BLaER1 treated with 17β-estradiol and CSF1 and Interleukin-3, amounts not matched to agents 10 nM and 100 nM (cell line): ENCODE measurements around the gene STARD9.
A peak's percentile ranks its signal among the peaks of the same experiment; 100 is the strongest.

Source experiments
- H3K27ac ChIP-seq, 11 experiments: shearing (Covaris generic); formaldehyde crosslinking; 2 replicates each; pipeline ENCODE4 v1.8.1; 2022
- H3K27me3 ChIP-seq, 11 experiments: shearing (Covaris generic); formaldehyde crosslinking; 2 replicates each; pipeline ENCODE4 v1.8.1; 2022
- H3K36me3 ChIP-seq, 11 experiments: shearing (Covaris generic); formaldehyde crosslinking; 2 replicates each; pipeline ENCODE4 v1.8.1; 2022
- H3K4me1 ChIP-seq, 10 experiments: shearing (Covaris generic); formaldehyde crosslinking; 2 replicates each; pipeline ENCODE4 v1.8.1; 2022
- H3K4me2 ChIP-seq, 11 experiments: shearing (Covaris generic); formaldehyde crosslinking; 2 replicates each; pipeline ENCODE4 v1.8.1; 2022
- H3K4me3 ChIP-seq, 10 experiments: shearing (Covaris generic); formaldehyde crosslinking; 2 replicates each; pipeline ENCODE4 v1.8.1; 2022
- H3K9ac ChIP-seq, 11 experiments: shearing (Covaris generic); formaldehyde crosslinking; 2 replicates each; pipeline ENCODE4 v1.8.1; 2022
- H3K9me3 ChIP-seq, 11 experiments: shearing (Covaris generic); formaldehyde crosslinking; replicated peaks in 1 of 11; 2 replicates each; pipeline ENCODE4 v1.8.1; 2022
- H4K20me1 ChIP-seq, 11 experiments: shearing (Covaris generic); formaldehyde crosslinking; 2 replicates each; pipeline ENCODE4 v1.8.1; 2022
- Cebpa-rat ChIP-seq, 11 experiments: shearing (Covaris generic); IDR thresholded peaks; 2 replicates each; pipeline ENCODE4 v1.8.1; 2022

STARD9 gene

GRCh38 chr15:42730135-42730534 is 154.7 kb downstream of the STARD9 start:
- Histone ChIP-seq H3K4me2 (0 out of 22 replicates have a peak overlapping the region, but pooled peaks of 1 of the 11 experiments have one; percentile 13), H4K20me1 (peaks cover 0 to 81% (median 16%) of the 10 kb centered on the region in 11 experiments; a peak in 13 of 22 replicates), H3K27me3 (no peaks in the 10 kb centered on the region), H3K9ac (no peak overlapping the region), H3K4me1 (peaks cover 5 to 13% (median 8%) of the 10 kb centered on the region in 10 experiments; a peak in 19 of 20 replicates), H3K36me3 (peaks cover 91 to 99% (median 97%) of the 10 kb centered on the region in 11 experiments), H3K27ac (no peak overlapping the region), H3K9me3 (no peaks in the 10 kb centered on the region), H3K4me3 (no peak overlapping the region)
- no peak for TF ChIP-seq Cebpa-rat (IDR thresholded peaks at IDR 0.05)

GRCh38 chr15:42730536-42730935 is 155.1 kb downstream of the STARD9 start:
- Histone ChIP-seq H3K27me3 (no peaks in the 10 kb centered on the region), H3K9ac (no peak overlapping the region), H3K36me3 (peaks cover 89 to 99% (median 96%) of the 10 kb centered on the region in 11 experiments), H3K4me1 (peaks cover 9 to 17% (median 12%) of the 10 kb centered on the region in 10 experiments), H3K9me3 (no peaks in the 10 kb centered on the region), H3K4me3 (no peak overlapping the region), H4K20me1 (peaks cover 0 to 81% (median 19%) of the 10 kb centered on the region in 11 experiments; a peak in 16 of 22 replicates), H3K4me2 (0 out of 22 replicates have a peak overlapping the region, but pooled peaks of 1 of the 11 experiments have one; percentile 13), H3K27ac (no peak overlapping the region)
- TF ChIP-seq Cebpa-rat (IDR thresholded peaks at IDR 0.05): no peak

DNA sequence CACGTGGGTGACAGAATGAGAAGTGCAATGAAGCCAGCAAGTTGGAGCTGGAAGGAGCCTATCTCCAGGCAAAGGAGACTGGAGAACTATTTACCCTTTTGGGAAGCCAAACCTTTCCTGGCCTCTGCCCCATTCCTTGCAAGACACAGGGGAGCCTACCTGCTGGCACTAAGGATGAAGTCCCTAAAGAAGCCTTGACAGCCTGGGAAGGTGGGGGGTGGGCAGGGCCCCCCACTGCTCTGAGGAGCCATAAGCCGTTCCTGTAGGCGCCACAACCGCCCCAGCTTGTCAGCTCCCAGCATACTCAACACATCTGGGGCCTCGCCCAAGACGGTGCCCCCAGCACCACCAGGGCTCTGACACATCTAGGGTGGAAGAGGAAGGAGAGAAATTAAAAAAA is 156.1 kb downstream of the STARD9 start:
- TF ChIP-seq Cebpa-rat (IDR thresholded peaks at IDR 0.05): no peak
- Histone ChIP-seq H3K9ac (no peak overlapping the region), H3K27ac (no peak overlapping the region), H3K4me3 (no peak overlapping the region), H3K4me2 (no peak overlapping the region), H3K9me3 (no peaks in the 10 kb centered on the region), H3K27me3 (no peaks in the 10 kb centered on the region), H3K4me1 (peaks cover 16 to 25% (median 19%) of the 10 kb centered on the region in 10 experiments), H3K36me3 (peaks cover 80 to 93% (median 89%) of the 10 kb centered on the region in 11 experiments), H4K20me1 (peaks cover 0 to 86% (median 26%) of the 10 kb centered on the region in 11 experiments; a peak in 16 of 22 replicates)

DNA sequence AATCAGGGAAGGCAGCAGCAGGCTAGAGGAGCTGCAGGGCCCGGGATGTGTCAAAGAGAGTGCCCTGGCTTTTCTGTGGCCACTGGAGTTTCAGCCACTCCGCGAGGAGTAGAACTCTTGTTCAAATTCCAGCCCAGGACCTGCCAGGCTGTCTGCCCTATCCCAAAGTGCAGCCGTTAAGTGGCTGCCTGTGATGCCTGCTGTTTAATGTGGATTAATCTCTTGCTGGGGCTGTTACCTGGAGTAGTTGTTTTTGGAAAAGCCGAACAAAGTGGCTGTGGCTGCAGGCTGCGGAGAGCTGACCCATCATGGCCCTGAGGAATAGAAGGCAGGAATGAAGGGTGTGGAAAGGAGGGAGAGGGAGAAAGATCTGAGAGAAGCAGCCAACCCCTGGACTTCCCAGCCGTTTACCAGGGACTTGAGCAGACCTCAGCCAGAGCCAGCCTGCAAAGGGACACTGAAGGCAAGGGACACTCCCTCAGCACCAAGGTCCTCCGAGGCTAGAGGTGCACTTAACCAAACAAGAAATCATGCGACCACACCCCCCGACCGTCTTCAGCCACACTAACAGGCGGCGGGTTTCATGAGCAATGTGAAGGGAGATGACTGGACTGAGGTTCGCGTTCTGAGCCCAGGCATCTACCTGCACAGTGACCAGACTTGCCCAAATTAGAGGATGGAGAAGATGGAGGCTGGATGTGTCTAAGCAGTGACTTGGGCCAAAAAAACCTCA is 156.9 kb downstream of the STARD9 start:
- H4K20me1 ChIP-seq: peaks cover 0 to 78% (median 24%) of the 10 kb centered on the region in 11 experiments; a peak in 16 of 22 replicates
- no peak overlapping the region for H3K27ac ChIP-seq
- H3K4me1 ChIP-seq: peaks cover 17 to 27% (median 20%) of the 10 kb centered on the region in 10 experiments
- TF ChIP-seq Cebpa-rat (IDR thresholded peaks at IDR 0.05): no peak
- peaks cover 72 to 85% (median 81%) of the 10 kb centered on the region in 11 experiments for H3K36me3 ChIP-seq
- no peaks in the 10 kb centered on the region for H3K9me3 ChIP-seq
- H3K27me3 ChIP-seq: no peaks in the 10 kb centered on the region
- no peak overlapping the region for H3K4me2 ChIP-seq
- H3K9ac ChIP-seq: peak overlapping the region in 1 of 11 experiments; percentile 14; a peak in 1 of 22 replicates
- no peak overlapping the region for H3K4me3 ChIP-seq

DNA sequence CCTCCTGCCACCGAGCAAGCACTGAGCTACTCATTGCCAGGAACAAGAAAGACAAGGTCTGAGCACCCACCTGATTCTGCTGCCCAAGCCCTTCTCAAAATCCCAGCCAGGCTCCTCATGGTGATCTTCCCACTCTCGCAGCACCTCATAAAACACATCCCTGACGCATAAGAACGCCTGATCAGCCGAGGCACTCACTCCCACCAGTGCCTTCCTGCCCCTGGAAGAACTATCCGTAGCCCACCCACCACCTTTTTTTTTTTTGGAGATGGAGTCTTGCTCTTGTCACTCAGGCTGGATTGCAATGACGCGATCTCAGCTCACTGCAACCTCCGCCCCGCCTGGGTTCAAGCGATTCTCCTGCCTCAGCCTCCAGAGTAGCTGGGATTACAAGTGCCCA is 157.6 kb downstream of the STARD9 start:
- Histone ChIP-seq H3K36me3 (peaks cover 64 to 77% (median 73%) of the 10 kb centered on the region in 11 experiments), H4K20me1 (peaks cover 0 to 70% (median 24%) of the 10 kb centered on the region in 11 experiments; a peak in 16 of 22 replicates), H3K27me3 (no peaks in the 10 kb centered on the region), H3K4me1 (peaks cover 25 to 35% (median 28%) of the 10 kb centered on the region in 10 experiments), H3K9me3 (no peaks in the 10 kb centered on the region), H3K4me2 (no peak overlapping the region), H3K4me3 (no peak overlapping the region), H3K9ac (no peak overlapping the region), H3K27ac (no peak overlapping the region)
- no peak for TF ChIP-seq Cebpa-rat (IDR thresholded peaks at IDR 0.05)

DNA sequence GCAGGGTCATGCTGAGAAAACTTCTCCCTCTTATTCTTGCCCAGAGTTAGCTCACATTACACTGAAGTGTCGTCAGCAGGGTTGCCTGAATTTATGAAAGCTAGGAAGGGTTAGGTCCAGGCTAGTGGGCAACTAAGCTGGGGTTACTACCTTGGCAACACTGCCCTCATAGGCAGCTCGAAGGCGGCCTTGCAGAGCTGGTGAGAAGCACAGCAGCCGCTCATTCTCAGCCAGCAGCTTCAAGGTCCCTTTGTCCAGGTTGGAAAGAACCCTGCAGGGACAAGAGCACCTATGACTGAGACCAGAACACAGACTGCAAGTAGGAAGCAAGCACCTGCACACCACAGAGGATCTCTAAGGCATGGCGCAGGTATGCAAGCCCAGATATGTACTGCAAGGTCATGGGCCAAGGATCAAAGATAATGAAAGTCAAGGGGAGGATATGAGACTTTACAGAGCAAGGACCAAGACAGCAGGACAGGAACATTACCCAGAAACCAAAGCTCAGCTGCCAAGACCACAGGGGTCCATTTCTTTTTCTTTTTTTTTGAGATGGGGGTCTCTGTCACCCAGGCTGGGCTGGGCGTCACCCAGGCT is 158.8 kb downstream of the STARD9 start:
- peaks cover 55 to 66% (median 63%) of the 10 kb centered on the region in 11 experiments for H3K36me3 ChIP-seq
- no peaks in the 10 kb centered on the region for H3K9me3 ChIP-seq
- H3K9ac ChIP-seq: peak overlapping the region in 5 of 11 experiments; percentile 7 to 94 (median 48); a peak in 3 of 22 replicates
- peaks cover 0 to 65% (median 24%) of the 10 kb centered on the region in 11 experiments; a peak in 16 of 22 replicates for H4K20me1 ChIP-seq
- no peak for TF ChIP-seq Cebpa-rat (IDR thresholded peaks at IDR 0.05)
- peaks cover 26 to 46% (median 38%) of the 10 kb centered on the region in 10 experiments for H3K4me1 ChIP-seq
- H3K4me2 ChIP-seq: peak overlapping the region in 5 of 11 experiments; percentile 4 to 93 (median 88); a peak in 2 of 22 replicates
- H3K27ac ChIP-seq: no peak overlapping the region
- H3K27me3 ChIP-seq: no peaks in the 10 kb centered on the region
- no peak overlapping the region for H3K4me3 ChIP-seq

- H3K9ac ChIP-seq: peak overlapping the region; percentile 83 to 94 (median 91)
- H3K36me3 ChIP-seq: peaks cover 46 to 58% (median 51%) of the 10 kb centered on the region in 11 experiments
- peak overlapping the region; percentile 89 to 99 (median 96) for H3K4me3 ChIP-seq
- no peak for TF ChIP-seq Cebpa-rat (IDR thresholded peaks at IDR 0.05)
- peaks cover 0 to 56% (median 24%) of the 10 kb centered on the region in 11 experiments; a peak in 16 of 22 replicates for H4K20me1 ChIP-seq
- H3K4me1 ChIP-seq: peaks cover 21 to 50% (median 39%) of the 10 kb centered on the region in 10 experiments
- no peaks in the 10 kb centered on the region for H3K9me3 ChIP-seq
- H3K27ac ChIP-seq: peak overlapping the region in 7 of 11 experiments; percentile 81 to 91 (median 86); a peak in 11 of 22 replicates
- H3K27me3 ChIP-seq: no peaks in the 10 kb centered on the region
- peak overlapping the region; percentile 79 to 97 (median 89) for H3K4me2 ChIP-seq
Observed at GRCh38 chr15:42735382-42736165, 160.2 kb downstream of the STARD9 start.

GRCh38 chr15:42736178-42736792 is 160.9 kb downstream of the STARD9 start:
- H3K36me3 ChIP-seq: peaks cover 39 to 58% (median 45%) of the 10 kb centered on the region in 11 experiments
- TF ChIP-seq Cebpa-rat (IDR thresholded peaks at IDR 0.05): no peak
- peak overlapping the region; percentile 79 to 97 (median 89) for H3K4me2 ChIP-seq
- H4K20me1 ChIP-seq: peaks cover 0 to 49% (median 21%) of the 10 kb centered on the region in 11 experiments; a peak in 16 of 22 replicates
- H3K4me3 ChIP-seq: peak overlapping the region; percentile 89 to 99 (median 96)
- no peaks in the 10 kb centered on the region for H3K9me3 ChIP-seq
- H3K4me1 ChIP-seq: peaks cover 21 to 50% (median 39%) of the 10 kb centered on the region in 10 experiments
- H3K27me3 ChIP-seq: no peaks in the 10 kb centered on the region
- H3K27ac ChIP-seq: peak overlapping the region; percentile 75 to 91 (median 83)
- H3K9ac ChIP-seq: peak overlapping the region; percentile 83 to 94 (median 91)
